H1 (cell line): Measurements from ENCODE around the gene GPRIN3. TPM values are rescaled to one million over a fixed set of nuclear protein-coding genes. Genes with fewer than 3 reads are reported as not detected.

Experiments used
- CTCF ChIA-PET: fragments of 300-600 bp; sonication (Branson Sonifier 250); formaldehyde crosslinking; loops from one replicate; lab custom pipeline; 2021; ENCODE audit not compliant: partially characterized antibody; lab: Charles Lee
- POLR2A ChIA-PET: fragments of 300-600 bp; sonication (Branson Sonifier 250); formaldehyde crosslinking; loops from one replicate; lab custom pipeline; 2021; ENCODE audit warnings: inconsistent platforms; ENCODE audit not compliant: partially characterized antibody; lab: Charles Lee
- DNase-seq, 2 experiments: peaks; one replicate each; pipeline versions ENCODE4 v3.0.0 to v3.0.0-alpha.2; 2010 to 2022; ENCODE audit warnings: low spot score in 2 of 2, low read depth in 1 of 2, mixed read lengths in 1 of 2
- FAIRE-seq: peaks from 2 replicates; lab custom pipeline; 2011; peaks lifted over from hg19 to GRCh38; lab: Jason Lieb, UNC
- H2AFZ ChIP-seq: 2 replicates; pipeline ENCODE4 v1.8.1; 2012; ENCODE audit warnings: low read length, inconsistent platforms
- H2AK5ac ChIP-seq: 2 replicates; pipeline ENCODE4 v1.6.1; 2013; ENCODE audit warnings: low read depth, low read length
- H2BK120ac ChIP-seq: replicated peaks from 2 replicates; pipeline ENCODE3; 2013; ENCODE audit warnings: low read depth, low read length, inconsistent platforms
- H2BK12ac ChIP-seq: 2 replicates; pipeline ENCODE4 v1.6.1; 2013; ENCODE audit warnings: low read depth, low read length
- H2BK15ac ChIP-seq: 2 replicates; pipeline ENCODE4 v1.6.1; 2013; ENCODE audit warnings: low read length
- H2BK20ac ChIP-seq: 2 replicates; pipeline ENCODE4 v1.6.1; 2013; ENCODE audit warnings: low read length
- H2BK5ac ChIP-seq: 2 replicates; pipeline ENCODE4 v1.6.1; 2013; ENCODE audit warnings: low read depth, low read length
- H3K14ac ChIP-seq: 2 replicates; pipeline ENCODE4 v1.6.1; 2013; ENCODE audit warnings: inconsistent platforms; ENCODE audit not compliant: insufficient read length
- H3K18ac ChIP-seq: 2 replicates; pipeline ENCODE4 v1.6.1; 2013; ENCODE audit warnings: low read length; ENCODE audit errors: extremely low read depth
- H3K23ac ChIP-seq: 2 replicates; pipeline ENCODE4 v1.6.1; 2013; ENCODE audit warnings: inconsistent platforms; ENCODE audit not compliant: insufficient read length
- H3K23me2 ChIP-seq: 2 replicates; pipeline ENCODE4 v1.6.1; 2013; ENCODE audit warnings: low read depth, low read length
- H3K27ac ChIP-seq: 2 replicates; pipeline ENCODE4 v1.6.1; 2011; ENCODE audit warnings: low read depth, low read length, inconsistent platforms
- H3K27me3 ChIP-seq, 4 experiments: replicated peaks in 1 of 4; 1 replicate in 1 of 4; 2 replicates in 3 of 4; pipeline versions ENCODE4 v1.6.1 to v1.8.1; 2011 to 2013; ENCODE audit warnings: low read length in 3 of 4, mild to moderate bottlenecking in 3 of 4, inconsistent platforms in 2 of 4, mixed read lengths in 2 of 4, moderate library complexity in 1 of 4; ENCODE audit not compliant: control insufficient read depth in 3 of 4, insufficient read depth in 3 of 4; ENCODE audit errors: extremely low read depth in 1 of 4
- H3K36me3 ChIP-seq, 4 experiments: 2 replicates each; pipeline versions ENCODE4 v1.6.1 to v1.8.1; 2011 to 2013; ENCODE audit warnings: mild to moderate bottlenecking in 4 of 4, low read length in 3 of 4, moderate library complexity in 2 of 4, control low read depth in 1 of 4, inconsistent platforms in 1 of 4; ENCODE audit not compliant: insufficient read depth in 4 of 4, control insufficient read depth in 2 of 4
- H3K4ac ChIP-seq: replicated peaks from 2 replicates; pipeline ENCODE3; 2013; ENCODE audit warnings: low read length, low read depth, mixed read lengths, inconsistent platforms; ENCODE audit not compliant: insufficient read length
- H3K4me1 ChIP-seq, 4 experiments: replicated peaks in 1 of 4; 1 replicate in 1 of 4; 2 replicates in 3 of 4; pipeline versions ENCODE4 v1.6.1 to v1.8.1; 2011 to 2013; ENCODE audit warnings: low read length in 3 of 4, inconsistent platforms in 2 of 4, mixed read lengths in 1 of 4; ENCODE audit not compliant: insufficient read depth in 4 of 4, control insufficient read depth in 3 of 4
- H3K4me2 ChIP-seq, 2 experiments: 2 replicates each; pipeline versions ENCODE4 v1.6.1 to v1.8.1; 2011 to 2013; ENCODE audit warnings: low read depth in 2 of 2, low read length in 2 of 2, control low read depth in 1 of 2, inconsistent platforms in 1 of 2, mild to moderate bottlenecking in 1 of 2; ENCODE audit not compliant: insufficient read depth in 1 of 2
- H3K4me3 ChIP-seq, 4 experiments: fragments of 200-600, 300-600 bp in 1 of 4; sonication (generic), shearing (Covaris generic), sonication (Bioruptor Twin) in 1 of 4; 2 replicates each; pipeline versions ENCODE4 v1.5.1 to v1.8.1; 2011 to 2016; ENCODE audit warnings: low read length in 4 of 4, low read depth in 3 of 4, control low read depth in 2 of 4, inconsistent platforms in 2 of 4, mild to moderate bottlenecking in 2 of 4, mixed read lengths in 1 of 4, moderate library complexity in 1 of 4; ENCODE audit not compliant: insufficient read depth in 2 of 4; ENCODE audit errors: extremely low read depth in 1 of 4
- H3K56ac ChIP-seq: replicated peaks from 2 replicates; pipeline ENCODE3; 2013; ENCODE audit warnings: low read depth, mild to moderate bottlenecking, mixed read lengths, low read length, inconsistent platforms; ENCODE audit not compliant: insufficient read length
- H3K79me1 ChIP-seq: 2 replicates; pipeline ENCODE4 v1.6.1; 2013; ENCODE audit warnings: low read depth, low read length, control low read depth
- H3K79me2 ChIP-seq, 2 experiments: 2 replicates each; pipeline versions ENCODE4 v1.6.1 to v1.8.1; 2012 to 2013; ENCODE audit warnings: low read length in 2 of 2, mild to moderate bottlenecking in 2 of 2, inconsistent platforms in 1 of 2; ENCODE audit not compliant: insufficient read depth in 2 of 2, control insufficient read depth in 1 of 2
- H3K9ac ChIP-seq, 4 experiments: replicated peaks in 1 of 4; 1 replicate in 1 of 4; 2 replicates in 3 of 4; pipeline versions ENCODE4 v1.6.1 to v1.8.1; 2011 to 2013; ENCODE audit warnings: low read depth in 3 of 4, low read length in 3 of 4, control low read depth in 2 of 4, mild to moderate bottlenecking in 2 of 4, moderate library complexity in 2 of 4, inconsistent platforms in 1 of 4; ENCODE audit errors: extremely low read depth in 1 of 4
- H3K9me3 ChIP-seq, 2 experiments: 2 replicates each; pipeline versions ENCODE4 v1.6.1 to v1.8.1; 2012 to 2013; ENCODE audit warnings: mild to moderate bottlenecking in 2 of 2, moderate library complexity in 2 of 2, control low read depth in 1 of 2, inconsistent platforms in 1 of 2, low read depth in 1 of 2, low read length in 1 of 2, mixed read lengths in 1 of 2; ENCODE audit not compliant: insufficient read depth in 2 of 2
- H4K20me1 ChIP-seq, 2 experiments: replicated peaks in 1 of 2; 2 replicates each; pipeline versions ENCODE3 to v1.8.1; 2011 to 2013; ENCODE audit warnings: inconsistent platforms in 2 of 2, low read length in 2 of 2, mild to moderate bottlenecking in 1 of 2; ENCODE audit not compliant: insufficient read depth in 2 of 2, control insufficient read depth in 1 of 2
- H4K5ac ChIP-seq: 2 replicates; pipeline ENCODE4 v1.6.1; 2013; ENCODE audit warnings: low read length, low read depth, mixed read lengths, inconsistent platforms; ENCODE audit not compliant: insufficient read length
- H4K8ac ChIP-seq: 2 replicates; pipeline ENCODE4 v1.8.0; 2013; ENCODE audit warnings: mild to moderate bottlenecking, moderate library complexity, low read length, inconsistent platforms; ENCODE audit not compliant: insufficient read depth; ENCODE audit errors: extremely low read depth
- H4K91ac ChIP-seq: replicated peaks from 2 replicates; pipeline ENCODE3; 2013; ENCODE audit warnings: low read length, mixed read lengths, inconsistent platforms; ENCODE audit not compliant: insufficient read length
- EGR1 ChIP-seq: IDR thresholded peaks from 2 replicates; pipeline ENCODE4 v1.6.1; 2011; ENCODE audit warnings: low read depth, low read length, borderline replicate concordance
- EZH2 ChIP-seq: fragments of 200-600 bp; sonication (generic); IDR thresholded peaks from 2 replicates; pipeline ENCODE4 v1.7.1; 2012; ENCODE audit warnings: low read depth, mild to moderate bottlenecking, moderate library complexity, low read length, inconsistent platforms; ENCODE audit not compliant: severe bottlenecking
- YY1 ChIP-seq: IDR thresholded peaks from 2 replicates; pipeline ENCODE4 v1.6.1; 2011; ENCODE audit warnings: low read depth, mild to moderate bottlenecking, low read length
- WGBS, 2 experiments: shearing (Covaris generic) in 1 of 2; methylation state at CpG; one replicate each; pipeline versions ENCODE4 v1.1.6 to v1.1.7; 2013 to 2015; ENCODE audit warnings: low lambda C conversion rate in 2 of 2, mixed read lengths in 2 of 2, inconsistent platforms in 1 of 2, low coverage in 1 of 2, missing lambda C conversion rate in 1 of 2; ENCODE audit not compliant: insufficient replicate concordance in 2 of 2, insufficient coverage in 1 of 2, insufficient read length in 1 of 2; ENCODE audit errors: extremely low coverage in 1 of 2, missing lambda C conversion rate in 1 of 2; 5-methylcytosine and 5-hydroxymethylcytosine counted together
- polyA plus RNA-seq, 7 experiments: library from polyadenylated mRNA; depleted of rRNA in 3 of 7; stranded (reverse) in 5 of 7; unstranded in 2 of 7; fragments of >200 nt in 5 of 7; fragments of 200-250 nt in 2 of 7; gene quantifications; 1 replicate in 5 of 7; 2 replicates in 1 of 7; 4 replicates in 1 of 7; pipeline versions ENCODE4 v1.2.1 to v1.2.3, GENCODE V29; 2011 to 2013; ENCODE audit warnings: missing spikeins in 2 of 7, mixed read lengths in 2 of 7
- total RNA-seq: library from RNA; stranded (reverse); fragmentation: NEBNext Ultra II Directional; extraction: Animal tissue kit (Norgen Biotek cat#: 25700); gene quantifications from 2 replicates; pipeline ENCODE4 v1.2.1, GENCODE V29; 2021

The GPRIN3 gene
- total and polyA plus RNA-seq, 2 of the 8 experiments (the other 6 are each of a cell fraction or from before 2014, with no cell fraction given), result 0.17 to 1.4 TPM

DNA sequence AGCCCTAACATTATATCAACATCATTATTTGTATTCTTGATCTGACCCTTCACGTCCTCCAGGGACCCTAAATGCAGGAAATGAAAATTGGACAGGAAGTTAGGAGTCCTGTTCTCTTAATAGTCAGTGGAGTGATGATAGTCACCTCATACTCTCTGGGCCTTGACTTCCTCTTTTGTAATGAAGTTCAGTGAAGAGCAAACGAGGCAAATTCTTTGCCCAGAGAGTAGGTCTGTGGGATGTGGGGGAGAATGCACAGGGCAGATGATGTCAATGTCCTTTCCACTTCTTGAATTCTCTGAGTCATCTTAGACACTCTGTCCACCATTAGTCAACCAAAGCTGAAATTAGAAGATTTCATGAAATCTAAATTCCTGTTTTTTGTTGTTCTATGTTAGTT is 17.1 kb upstream of the GPRIN3 start:
- Histone ChIP-seq H3K36me3 (no peaks in the 10 kb centered on the region), H3K27ac (no peak overlapping the region), H4K91ac (no peak overlapping the region), H2AK5ac (no peak overlapping the region), H4K8ac (no peak overlapping the region), H2BK20ac (no peak overlapping the region), H3K4me3 (no peak overlapping the region), H3K79me2 (no peaks in the 10 kb centered on the region), H3K9me3 (no peaks in the 10 kb centered on the region), H3K4me1 (no peaks in the 10 kb centered on the region), H4K20me1 (no peaks in the 10 kb centered on the region), H3K23ac (no peak overlapping the region), H3K4ac (no peak overlapping the region), H2AFZ (no peak overlapping the region), H2BK15ac (no peak overlapping the region), H3K27me3 (peaks cover 0 to 1% (median 0%) of the 10 kb centered on the region in 4 experiments; a peak in 1 of 7 replicates), H3K9ac (no peak overlapping the region), H2BK5ac (no peak overlapping the region), H3K14ac (no peak overlapping the region), H3K4me2 (no peak overlapping the region), H4K5ac (no peak overlapping the region), H3K79me1 (no peaks in the 10 kb centered on the region), H3K18ac (no peak overlapping the region), H2BK12ac (no peak overlapping the region), H3K56ac (no peak overlapping the region), H3K23me2 (no peaks in the 10 kb centered on the region), H2BK120ac (no peak overlapping the region)
- ChIA-PET CTCF (no interaction called here), POLR2A (no interaction called here)
- 84% methylated on average over 2 of the region's 2 CpGs; no CpG with 5 or more reads in 1 of the 2 experiments for WGBS, 2 experiments
- no peak for DNase-seq
- TF ChIP-seq EGR1 (no peak), EZH2 (no peak), YY1 (no peak)
- no peak for FAIRE-seq
